Measurements from ENCODE around the gene SPAG4. TPM values are rescaled to one million over a fixed set of nuclear protein-coding genes. Genes with fewer than 3 reads are reported as not detected.

SPAG4 gene
- total and polyA plus RNA-seq, 10 of the 15 experiments (the other 5 are each of a cell fraction or from before 2014, with no cell fraction given): 0.90 to 12.5 (median 2.4) TPM

GRCh38 chr20:35662551-35662950, 46.9 kb downstream of the SPAG4 start:
- Histone ChIP-seq H3K4me3 (peak overlapping the region; percentile 87), H3K79me2 (ENCODE audit: control insufficient read depth, insufficient read depth, low read length) (peaks cover 74% of the 10 kb centered on the region), H3K9ac (ENCODE audit: control insufficient read depth, insufficient read depth, low read length) (peak overlapping the region; percentile 87; the same call in 1 of the 2 replicates), H4K20me1 (ENCODE audit: control insufficient read depth, insufficient read depth) (peaks cover 13% of the 10 kb centered on the region), H3K9me3 (replicated peaks; ENCODE audit: control insufficient read depth, insufficient read depth, low read length) (no peaks in the 10 kb centered on the region), H3K27ac (ENCODE audit: control insufficient read depth, insufficient read depth) (peak overlapping the region; percentile 25), H3K4me1 (ENCODE audit: control insufficient read depth, insufficient read depth, low read length) (peaks cover 10% of the 10 kb centered on the region), H3K27me3 (replicated peaks in 1 of 2; ENCODE audit: control insufficient read depth in 2 of 2, insufficient read depth in 2 of 2, low read length in 1 of 2) (no peaks in the 10 kb centered on the region), H3K4me2 (ENCODE audit: control insufficient read depth, insufficient read depth) (peak overlapping the region; percentile 98), H3K36me3 (ENCODE audit: control insufficient read depth in 2 of 2, insufficient read depth in 2 of 2, low read length in 1 of 2) (0 out of 4 replicates have a peak, but pooled peaks cover 0 to 3% of the 10 kb centered on the region in 2 experiments), H2AFZ (ENCODE audit: control insufficient read depth, low read depth, low read length) (no peak overlapping the region)
- ATAC-seq (no peak; the same call in 2 of the 3 replicates), FAIRE-seq (no peak), DNase-seq (ENCODE audit: low read depth, low spot score) (no peak)
- POLR2A ChIA-PET: interaction anchor here (0.6 to 2.9 kb wide), 4 partner anchors 45 to 111 kb away, joined by 3 to 24 read pairs (median 8); partner anchors contain the start of genes RBM39 and SPAG4
- BruUV-seq (replicated peaks): no TSS peak
- WGBS (ENCODE audit: insufficient coverage, insufficient replicate concordance, low lambda C conversion rate, missing lambda C conversion rate): 0% methylated on average over 2 of the region's 2 CpGs
- SMC1A ChIA-PET (ENCODE audit: uncharacterized antibody, unreplicated experiment): interaction anchor here (0.9 to 4.8 kb wide), 6 partner anchors 38 to 150 kb away, joined by 3 to 28 read pairs (median 4); partner anchors contain the start of gene SPAG4
- RAD21 ChIA-PET (ENCODE audit: unreplicated experiment): interaction anchor here (4.5 kb wide), 1 partner anchor 44 kb away, joined by 29 read pairs; no protein-coding TSS in a partner anchor
- in situ Hi-C loops (cut with MboI) (no loop called here), intact Hi-C loops (cut with micrococcal nuclease; ENCODE audit: unreplicated experiment) (no loop called here)
- CTCF ChIA-PET: interaction anchor here (1.8 kb wide), 1 partner anchor 80 kb away, joined by 3 read pairs; no protein-coding TSS in a partner anchor
- no peak for TF ChIP-seq PKNOX1 (IDR thresholded peaks at IDR 0.05)
- TF ChIP-seq, protein P1, sequence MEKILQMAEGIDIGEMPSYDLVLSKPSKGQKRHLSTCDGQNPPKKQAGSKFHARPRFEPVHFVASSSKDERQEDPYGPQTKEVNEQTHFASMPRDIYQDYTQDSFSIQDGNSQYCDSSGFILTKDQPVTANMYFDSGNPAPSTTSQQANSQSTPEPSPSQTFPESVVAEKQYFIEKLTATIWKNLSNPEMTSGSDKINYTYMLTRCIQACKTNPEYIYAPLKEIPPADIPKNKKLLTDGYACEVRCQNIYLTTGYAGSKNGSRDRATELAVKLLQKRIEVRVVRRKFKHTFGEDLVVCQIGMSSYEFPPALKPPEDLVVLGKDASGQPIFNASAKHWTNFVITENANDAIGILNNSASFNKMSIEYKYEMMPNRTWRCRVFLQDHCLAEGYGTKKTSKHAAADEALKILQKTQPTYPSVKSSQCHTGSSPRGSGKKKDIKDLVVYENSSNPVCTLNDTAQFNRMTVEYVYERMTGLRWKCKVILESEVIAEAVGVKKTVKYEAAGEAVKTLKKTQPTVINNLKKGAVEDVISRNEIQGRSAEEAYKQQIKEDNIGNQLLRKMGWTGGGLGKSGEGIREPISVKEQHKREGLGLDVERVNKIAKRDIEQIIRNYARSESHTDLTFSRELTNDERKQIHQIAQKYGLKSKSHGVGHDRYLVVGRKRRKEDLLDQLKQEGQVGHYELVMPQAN (conservative IDR thresholded peaks at IDR 0.05): no peak
- no peak for TF ChIP-seq SIX5 (IDR thresholded peaks at IDR 0.05; ENCODE audit: low read depth, low read length, severe bottlenecking)
- no peak for TF ChIP-seq SP1 (IDR thresholded peaks at IDR 0.05; ENCODE audit: low read depth, low read length)

Measured in GM12878 (cell line).